ENCODE measurements around the gene KLHL26. TPM values are rescaled to one million over a fixed set of nuclear protein-coding genes. Genes with fewer than 3 reads are reported as not detected.
A peak's percentile ranks its signal among the peaks of the same experiment; 100 is the strongest.

The KLHL26 gene
- total and polyA plus RNA-seq, 2 of the 13 experiments (the other 11 are each of a cell fraction or from before 2014, with no cell fraction given) = 1.5 to 1.7 TPM

DNA sequence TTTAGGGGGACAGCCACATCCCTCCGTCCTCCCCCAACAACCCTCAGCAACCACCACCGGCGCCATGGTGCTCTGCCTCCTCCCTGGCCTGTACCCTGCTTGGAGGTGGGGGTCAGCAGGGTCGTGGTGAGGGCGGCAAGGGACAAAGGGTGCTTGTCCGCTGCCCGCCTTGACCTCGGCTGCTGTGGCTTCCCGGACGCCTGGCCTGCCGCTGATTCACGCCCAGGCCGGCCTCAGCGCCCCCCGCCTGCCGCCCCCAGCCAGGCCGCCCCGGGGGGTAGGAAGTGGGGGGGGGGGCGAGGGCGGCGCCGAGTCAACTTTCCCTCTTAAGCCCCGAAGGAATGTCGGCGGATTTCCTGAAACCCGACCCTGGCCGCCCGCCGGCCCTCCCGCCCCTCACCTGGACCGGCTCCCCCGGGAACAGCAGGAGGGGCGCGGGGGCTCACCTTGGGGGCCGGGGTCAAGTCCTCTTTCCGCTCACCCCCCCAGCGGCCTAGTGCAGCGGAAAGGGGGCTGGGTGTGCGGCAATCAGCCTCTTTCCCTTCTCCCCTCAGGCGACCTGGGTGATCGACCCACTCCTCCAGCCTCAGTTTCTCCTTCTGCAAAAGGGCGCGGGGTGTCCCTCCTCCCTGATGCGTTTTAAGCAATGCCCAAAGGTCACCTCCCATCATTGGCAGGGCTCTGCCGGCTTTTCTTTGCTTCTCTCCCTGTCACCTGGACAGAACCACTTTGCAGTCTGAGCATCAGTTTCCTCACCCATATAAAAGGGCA, 26.1 kb upstream of the KLHL26 start (continued):
- TF ChIP-seq ERF (CRISPR knock-in tag; IDR thresholded peaks at IDR 0.05) (peak; percentile 87), ESRRA (CRISPR knock-in tag; IDR thresholded peaks at IDR 0.05; ENCODE audit: low read depth) (peak; percentile 56; the same call in 1 of the 2 replicates), NONO (IDR thresholded peaks at IDR 0.05) (no peak), NONO (CRISPR knock-in tag; conservative IDR thresholded peaks at IDR 0.05) (no peak; the same call in none of the 2 replicates), CEBPB (IDR thresholded peaks at IDR 0.05; ENCODE audit: borderline replicate concordance, low read depth, low read length) (no peak), POLR2G (IDR thresholded peaks at IDR 0.05; ENCODE audit: low read depth, low read length) (peak; percentile 73; the same call in 1 of the 2 replicates), PHF20 (CRISPR knock-in tag; IDR thresholded peaks at IDR 0.05) (peak; percentile 20; the same call in 1 of the 2 replicates), ZNF619 (CRISPR knock-in tag; IDR thresholded peaks at IDR 0.05) (no peak), ZNF598 (CRISPR knock-in tag; IDR thresholded peaks at IDR 0.05; ENCODE audit: borderline replicate concordance) (no peak), ZNF468 (CRISPR knock-in tag; IDR thresholded peaks at IDR 0.05) (no peak), HNF4A (CRISPR knock-in tag; IDR thresholded peaks at IDR 0.05) (peak; percentile 30; the same call in 1 of the 2 replicates), ZNF687 (CRISPR knock-in tag; IDR thresholded peaks at IDR 0.05) (peak; percentile 80), ZNF367 (CRISPR knock-in tag; IDR thresholded peaks at IDR 0.05; ENCODE audit: borderline replicate concordance) (no peak), MEIS2 (CRISPR knock-in tag; IDR thresholded peaks at IDR 0.05) (no peak), REXO4 (CRISPR knock-in tag; IDR thresholded peaks at IDR 0.05; ENCODE audit: borderline replicate concordance) (no peak), THAP8 (CRISPR knock-in tag; IDR thresholded peaks at IDR 0.05; ENCODE audit: borderline replicate concordance) (no peak), ZNF567 (CRISPR knock-in tag; IDR thresholded peaks at IDR 0.05; ENCODE audit: borderline replicate concordance) (no peak), AKAP8 (CRISPR knock-in tag; IDR thresholded peaks at IDR 0.05) (peak; percentile 96), ZNF607 (CRISPR knock-in tag; IDR thresholded peaks at IDR 0.05; ENCODE audit: borderline replicate concordance) (no peak), ZNF720 (CRISPR knock-in tag; IDR thresholded peaks at IDR 0.05) (no peak), ZNF75D (CRISPR knock-in tag; IDR thresholded peaks at IDR 0.05; ENCODE audit: borderline replicate concordance) (no peak), ZBTB46 (CRISPR knock-in tag; IDR thresholded peaks at IDR 0.05; ENCODE audit: borderline replicate concordance) (no peak)
- TF ChIP-seq, protein P1, sequence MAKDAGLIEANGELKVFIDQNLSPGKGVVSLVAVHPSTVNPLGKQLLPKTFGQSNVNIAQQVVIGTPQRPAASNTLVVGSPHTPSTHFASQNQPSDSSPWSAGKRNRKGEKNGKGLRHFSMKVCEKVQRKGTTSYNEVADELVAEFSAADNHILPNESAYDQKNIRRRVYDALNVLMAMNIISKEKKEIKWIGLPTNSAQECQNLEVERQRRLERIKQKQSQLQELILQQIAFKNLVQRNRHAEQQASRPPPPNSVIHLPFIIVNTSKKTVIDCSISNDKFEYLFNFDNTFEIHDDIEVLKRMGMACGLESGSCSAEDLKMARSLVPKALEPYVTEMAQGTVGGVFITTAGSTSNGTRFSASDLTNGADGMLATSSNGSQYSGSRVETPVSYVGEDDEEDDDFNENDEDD (CRISPR knock-in tag; IDR thresholded peaks at IDR 0.05; ENCODE audit: borderline replicate concordance) = no peak
